ENCODE measurements around the gene DCAF17.

The DCAF17 gene

GRCh38 chr2:171441470-171441869 lies 7.4 kb downstream of the DCAF17 start:
- no peak for TF ChIP-seq CTCF (IDR thresholded peaks at IDR 0.05; ENCODE audit: insufficient read depth, low read length, poor library complexity, severe bottlenecking)
- Histone ChIP-seq H3K27me3 (replicated peaks; ENCODE audit: control insufficient read depth, insufficient read depth, low read length) (no peaks in the 10 kb centered on the region), H3K4me3 (replicated peaks; ENCODE audit: low read depth, low read length) (no peak overlapping the region), H3K36me3 (ENCODE audit: control insufficient read depth, insufficient read depth, low read length) (peaks cover 2% of the 10 kb centered on the region)
- no peak for DNase-seq (ENCODE audit: extremely low read depth, insufficient read length)

GRCh38 chr2:171447675-171448074 lies 13.6 kb downstream of the DCAF17 start:
- H3K36me3 ChIP-seq (ENCODE audit: control insufficient read depth, insufficient read depth, low read length) = peaks cover 4% of the 10 kb centered on the region

GRCh38 chr2:171451074-171451473 lies 17.0 kb downstream of the DCAF17 start:
- TF ChIP-seq CTCF (IDR thresholded peaks at IDR 0.05; ENCODE audit: insufficient read depth, low read length, poor library complexity, severe bottlenecking) = no peak
- H3K27me3 ChIP-seq (replicated peaks; ENCODE audit: control insufficient read depth, insufficient read depth, low read length) = no peaks in the 10 kb centered on the region

More at GRCh38 chr2:171447675-171448074, 13.6 kb downstream of the DCAF17 start:
- no peak overlapping the region for H3K4me3 ChIP-seq (replicated peaks; ENCODE audit: low read depth, low read length)
- no peaks in the 10 kb centered on the region for H3K27me3 ChIP-seq (replicated peaks; ENCODE audit: control insufficient read depth, insufficient read depth, low read length)
- DNase-seq (ENCODE audit: extremely low read depth, insufficient read length) = no peak
- no peak for TF ChIP-seq CTCF (IDR thresholded peaks at IDR 0.05; ENCODE audit: insufficient read depth, low read length, poor library complexity, severe bottlenecking)

GRCh38 chr2:171452773-171453172 lies 18.7 kb downstream of the DCAF17 start:
- TF ChIP-seq CTCF (IDR thresholded peaks at IDR 0.05; ENCODE audit: insufficient read depth, low read length, poor library complexity, severe bottlenecking) = no peak
- DNase-seq (ENCODE audit: extremely low read depth, insufficient read length) = no peak
- no peaks in the 10 kb centered on the region for H3K27me3 ChIP-seq (replicated peaks; ENCODE audit: control insufficient read depth, insufficient read depth, low read length)
- no peak overlapping the region for H3K4me3 ChIP-seq (replicated peaks; ENCODE audit: low read depth, low read length)
- peaks cover 7% of the 10 kb centered on the region for H3K36me3 ChIP-seq (ENCODE audit: control insufficient read depth, insufficient read depth, low read length)

More at GRCh38 chr2:171451074-171451473, 17.0 kb downstream of the DCAF17 start:
- Histone ChIP-seq H3K4me3 (replicated peaks; ENCODE audit: low read depth, low read length) (no peak overlapping the region), H3K36me3 (ENCODE audit: control insufficient read depth, insufficient read depth, low read length) (peaks cover 4% of the 10 kb centered on the region)
- DNase-seq (ENCODE audit: extremely low read depth, insufficient read length) = no peak

GRCh38 chr2:171459498-171459897 lies 25.5 kb downstream of the DCAF17 start:
- DNase-seq (ENCODE audit: extremely low read depth, insufficient read length) = no peak
- H3K4me3 ChIP-seq (replicated peaks; ENCODE audit: low read depth, low read length) = no peak overlapping the region
- H3K36me3 ChIP-seq (ENCODE audit: control insufficient read depth, insufficient read depth, low read length) = peaks cover 5% of the 10 kb centered on the region
- TF ChIP-seq CTCF (IDR thresholded peaks at IDR 0.05; ENCODE audit: insufficient read depth, low read length, poor library complexity, severe bottlenecking) = no peak
- H3K27me3 ChIP-seq (replicated peaks; ENCODE audit: control insufficient read depth, insufficient read depth, low read length) = no peaks in the 10 kb centered on the region

- Histone ChIP-seq H3K27me3 (replicated peaks; ENCODE audit: control insufficient read depth, insufficient read depth, low read length) (no peaks in the 10 kb centered on the region), H3K36me3 (ENCODE audit: control insufficient read depth, insufficient read depth, low read length) (peaks cover 5% of the 10 kb centered on the region), H3K4me3 (replicated peaks; ENCODE audit: low read depth, low read length) (no peak overlapping the region)
- no peak for TF ChIP-seq CTCF (IDR thresholded peaks at IDR 0.05; ENCODE audit: insufficient read depth, low read length, poor library complexity, severe bottlenecking)
- DNase-seq (ENCODE audit: extremely low read depth, insufficient read length) = no peak
Measured at GRCh38 chr2:171460537-171460936, 26.5 kb downstream of the DCAF17 start.

Measured in GM06990 (cell line).